Fibroblast of lung (primary cell): Measurements from ENCODE around the gene MCF2L2. TPM values are rescaled to one million over a fixed set of nuclear protein-coding genes. Genes with fewer than 3 reads are reported as not detected.

Experiments
- DNase-seq, 2 donors: peaks; one replicate each; pipeline versions ENCODE4 v3.0.0 to v3.0.0-alpha.2; 2010; ENCODE audit warnings: low read depth in 2 of 2
- H2AFZ ChIP-seq: 2 replicates; pipeline ENCODE4 v1.5.1; 2012; ENCODE audit warnings: low read length, control low read depth, inconsistent platforms
- H3K27ac ChIP-seq: 2 replicates; pipeline ENCODE4 v1.5.1; 2011; ENCODE audit warnings: low read length, control low read depth; ENCODE audit not compliant: insufficient read depth
- H3K27me3 ChIP-seq: 2 replicates; pipeline ENCODE4 v1.5.1; 2011; ENCODE audit warnings: mild to moderate bottlenecking, low read length; ENCODE audit not compliant: control insufficient read depth, insufficient read depth
- H3K36me3 ChIP-seq: 2 replicates; pipeline ENCODE4 v1.5.1; 2011; ENCODE audit warnings: low read length; ENCODE audit not compliant: control insufficient read depth, insufficient read depth
- H3K4me1 ChIP-seq: 2 replicates; pipeline ENCODE4 v1.5.1; 2011; ENCODE audit warnings: low read length; ENCODE audit not compliant: control insufficient read depth, insufficient read depth; ENCODE audit errors: extremely low read depth
- H3K4me2 ChIP-seq: 2 replicates; pipeline ENCODE4 v1.5.1; 2011; ENCODE audit warnings: low read length, control low read depth; ENCODE audit not compliant: insufficient read depth; ENCODE audit errors: extremely low read depth
- H3K4me3 ChIP-seq, 4 experiments: fragments of 200-600 bp in 1 of 4; sonication (generic) in 1 of 4; replicated peaks in 1 of 4; 2 replicates each; pipeline ENCODE4 v1.5.1; 2011 to 2016; ENCODE audit warnings: low read length in 4 of 4, low read depth in 3 of 4, mild to moderate bottlenecking in 3 of 4, control low read depth in 2 of 4, inconsistent platforms in 1 of 4, mixed read lengths in 1 of 4; ENCODE audit not compliant: insufficient read depth in 1 of 4; ENCODE audit errors: control extremely low read depth in 1 of 4
- H3K79me2 ChIP-seq: 2 replicates; pipeline ENCODE4 v1.5.1; 2012; ENCODE audit warnings: mild to moderate bottlenecking, low read length, inconsistent platforms; ENCODE audit not compliant: control insufficient read depth, insufficient read depth
- H3K9ac ChIP-seq: 2 replicates; pipeline ENCODE4 v1.5.1; 2011; ENCODE audit warnings: mild to moderate bottlenecking, low read length, control low read depth; ENCODE audit not compliant: insufficient read depth
- H3K9me3 ChIP-seq: 2 replicates; pipeline ENCODE4 v1.5.1; 2012; ENCODE audit warnings: low read depth, low read length; ENCODE audit not compliant: control insufficient read depth, insufficient read depth
- H4K20me1 ChIP-seq: 2 replicates; pipeline ENCODE4 v1.5.1; 2011; ENCODE audit warnings: low read length; ENCODE audit not compliant: control insufficient read depth, insufficient read depth; ENCODE audit errors: extremely low read depth
- EZH2 ChIP-seq: IDR thresholded peaks from 2 replicates; pipeline ENCODE4 v1.5.1; 2012; ENCODE audit warnings: low read length, control low read depth, mild to moderate bottlenecking; ENCODE audit errors: missing control alignments
- polyA plus RNA-seq, 2 donors: library from polyadenylated mRNA; depleted of rRNA in 1 of 2; stranded (reverse) in 1 of 2; unstranded in 1 of 2; fragments of >200 nt; gene quantifications; 2 replicates each; pipeline ENCODE4 v1.2.1, GENCODE V29; 2011 to 2012; ENCODE audit warnings: missing spikeins in 1 of 2
- total RNA-seq: library from RNA; depleted of rRNA; stranded (reverse); fragments of >200 nt; gene quantifications from 2 replicates; pipeline ENCODE4 v1.2.1, GENCODE V29; 2014
- TF ChIP-seq, protein P1 (sequence below), 2 donors: IDR thresholded peaks in 1 of 2; conservative IDR thresholded peaks in 1 of 2; 1 replicate in 1 of 2; 2 replicates in 1 of 2; pipeline ENCODE4 v1.5.1; 2011 to 2012; ENCODE audit warnings: low read length in 2 of 2, control low read depth in 1 of 2, inconsistent platforms in 1 of 2, low read depth in 1 of 2, mild to moderate bottlenecking in 1 of 2

The MCF2L2 gene
- total and polyA plus RNA-seq, 2 donors (not counting 1 experiment from before 2014, with no cell fraction given) = under 0.01 to 0.08 TPM

DNA sequence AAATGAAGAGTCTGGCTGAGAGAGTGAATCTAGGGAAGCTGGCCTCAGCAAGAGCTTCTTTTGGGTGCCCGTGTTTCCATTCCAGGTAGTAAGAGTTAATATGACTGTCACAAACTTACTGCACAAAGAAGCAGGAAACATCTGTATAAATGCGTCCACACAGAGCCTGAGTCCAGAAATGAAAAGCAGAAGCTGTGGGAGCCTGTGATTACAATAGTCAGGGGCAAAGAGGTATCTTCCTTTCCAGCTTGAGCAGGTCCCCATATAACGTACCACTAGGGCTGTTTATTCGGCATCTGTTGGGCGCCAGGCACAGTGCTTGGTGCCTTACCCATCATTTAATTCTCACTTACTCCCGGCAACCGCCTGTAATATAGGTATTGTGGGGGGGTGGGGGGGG lies 215.9 kb downstream of the MCF2L2 start:
- no peaks in the 10 kb centered on the region for H4K20me1 ChIP-seq
- no peaks in the 10 kb centered on the region for H3K36me3 ChIP-seq
- no peaks in the 10 kb centered on the region for H3K9me3 ChIP-seq
- no peak overlapping the region for H3K9ac ChIP-seq
- H3K27me3 ChIP-seq = no peaks in the 10 kb centered on the region
- no peaks in the 10 kb centered on the region for H3K4me1 ChIP-seq
- H3K27ac ChIP-seq = no peak overlapping the region
- H2AFZ ChIP-seq = no peak overlapping the region
- H3K4me3 ChIP-seq = no peak overlapping the region
- no peak for DNase-seq
- H3K79me2 ChIP-seq = no peaks in the 10 kb centered on the region
- TF ChIP-seq EZH2 = no peak
- TF ChIP-seq, protein P1, sequence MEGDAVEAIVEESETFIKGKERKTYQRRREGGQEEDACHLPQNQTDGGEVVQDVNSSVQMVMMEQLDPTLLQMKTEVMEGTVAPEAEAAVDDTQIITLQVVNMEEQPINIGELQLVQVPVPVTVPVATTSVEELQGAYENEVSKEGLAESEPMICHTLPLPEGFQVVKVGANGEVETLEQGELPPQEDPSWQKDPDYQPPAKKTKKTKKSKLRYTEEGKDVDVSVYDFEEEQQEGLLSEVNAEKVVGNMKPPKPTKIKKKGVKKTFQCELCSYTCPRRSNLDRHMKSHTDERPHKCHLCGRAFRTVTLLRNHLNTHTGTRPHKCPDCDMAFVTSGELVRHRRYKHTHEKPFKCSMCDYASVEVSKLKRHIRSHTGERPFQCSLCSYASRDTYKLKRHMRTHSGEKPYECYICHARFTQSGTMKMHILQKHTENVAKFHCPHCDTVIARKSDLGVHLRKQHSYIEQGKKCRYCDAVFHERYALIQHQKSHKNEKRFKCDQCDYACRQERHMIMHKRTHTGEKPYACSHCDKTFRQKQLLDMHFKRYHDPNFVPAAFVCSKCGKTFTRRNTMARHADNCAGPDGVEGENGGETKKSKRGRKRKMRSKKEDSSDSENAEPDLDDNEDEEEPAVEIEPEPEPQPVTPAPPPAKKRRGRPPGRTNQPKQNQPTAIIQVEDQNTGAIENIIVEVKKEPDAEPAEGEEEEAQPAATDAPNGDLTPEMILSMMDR (conservative IDR thresholded peaks at IDR 0.05 in 1 of 2, IDR thresholded peaks at IDR 0.05 in 1 of 2; ENCODE audit: low read depth in 1 of 2, low read length in 2 of 2) = no peak
- no peak overlapping the region for H3K4me2 ChIP-seq

DNA sequence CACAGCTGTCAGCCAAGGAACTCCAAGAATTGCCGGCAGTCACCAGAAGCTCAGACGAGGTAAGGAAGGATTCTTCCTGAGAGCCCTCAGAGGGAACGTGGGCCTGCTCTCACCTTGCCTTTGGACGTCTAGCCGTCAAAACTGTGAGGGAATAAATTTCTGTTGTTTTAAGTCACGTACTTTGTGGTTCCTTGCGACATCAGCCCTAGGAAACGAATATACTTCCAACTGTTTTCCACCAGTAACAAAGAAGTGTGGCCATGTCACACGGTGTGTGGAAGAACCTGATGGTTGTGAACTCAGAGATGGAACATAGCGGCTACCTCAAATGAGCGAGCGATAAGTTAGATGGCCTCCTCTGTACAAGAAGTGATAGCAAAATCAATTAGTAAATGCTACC lies 216.3 kb downstream of the MCF2L2 start:
- H3K27me3 ChIP-seq = no peaks in the 10 kb centered on the region
- H3K4me1 ChIP-seq = no peaks in the 10 kb centered on the region
- no peaks in the 10 kb centered on the region for H3K36me3 ChIP-seq
- no peaks in the 10 kb centered on the region for H3K9me3 ChIP-seq
- H4K20me1 ChIP-seq = no peaks in the 10 kb centered on the region
- no peak overlapping the region for H3K27ac ChIP-seq
- H3K4me2 ChIP-seq = no peak overlapping the region
- DNase-seq = no peak
- H2AFZ ChIP-seq = no peak overlapping the region
- no peak overlapping the region for H3K9ac ChIP-seq
- TF ChIP-seq, protein P1 (conservative IDR thresholded peaks at IDR 0.05 in 1 of 2, IDR thresholded peaks at IDR 0.05 in 1 of 2; ENCODE audit: low read depth in 1 of 2, low read length in 2 of 2) = no peak
- no peak for TF ChIP-seq EZH2
- no peaks in the 10 kb centered on the region for H3K79me2 ChIP-seq
- no peak overlapping the region for H3K4me3 ChIP-seq

DNA sequence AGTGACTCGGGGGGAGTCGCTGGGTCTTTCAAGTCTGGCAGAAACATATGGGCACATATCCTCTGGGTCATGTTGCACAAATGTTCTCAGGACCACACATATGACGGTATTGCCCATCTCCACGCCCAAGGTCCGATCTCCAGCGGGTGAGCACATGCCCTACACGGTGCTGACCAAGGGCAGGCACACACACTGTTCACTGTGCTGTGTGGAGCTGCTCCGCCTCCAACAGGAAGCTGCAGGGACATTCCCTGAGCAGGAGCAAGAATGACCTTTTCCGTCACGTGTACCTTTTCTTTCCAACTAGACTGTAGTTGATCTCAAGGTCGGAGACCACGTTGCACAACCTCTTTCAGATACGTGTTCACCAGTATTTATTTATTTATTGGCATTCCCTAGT lies 217.1 kb downstream of the MCF2L2 start:
- Histone ChIP-seq H3K9me3 (no peaks in the 10 kb centered on the region), H3K27me3 (no peaks in the 10 kb centered on the region)

More for the DNA sequence above, 217.1 kb downstream of the MCF2L2 start:
- H3K27ac ChIP-seq = no peak overlapping the region
- no peaks in the 10 kb centered on the region for H4K20me1 ChIP-seq
- TF ChIP-seq, protein P1 (conservative IDR thresholded peaks at IDR 0.05 in 1 of 2, IDR thresholded peaks at IDR 0.05 in 1 of 2; ENCODE audit: low read depth in 1 of 2, low read length in 2 of 2) = no peak
- TF ChIP-seq EZH2 = no peak
- H3K4me1 ChIP-seq = no peaks in the 10 kb centered on the region
- H3K79me2 ChIP-seq = no peaks in the 10 kb centered on the region
- H3K9ac ChIP-seq = no peak overlapping the region
- H2AFZ ChIP-seq = no peak overlapping the region
- no peak overlapping the region for H3K4me2 ChIP-seq
- no peaks in the 10 kb centered on the region for H3K36me3 ChIP-seq
- no peak for DNase-seq
- no peak overlapping the region for H3K4me3 ChIP-seq
